ENCODE measurements around the gene CFAP97D1. TPM values are rescaled to one million over a fixed set of nuclear protein-coding genes. Genes with fewer than 3 reads are reported as not detected.
A peak's percentile ranks its signal among the peaks of the same experiment; 100 is the strongest.

CFAP97D1 gene
- total RNA-seq (not detected), total RNA-seq (0 to 0.14 (median 0) reads per million in 29 experiments)
- 0.07 TPM for total RNA-seq (2013)

GRCh38 chr17:43780135-43780534, at the start of gene CFAP97D1:
Gene CFAP97D1 (plus strand): TSS chr17:43780435. CDS start chr17:43780463, 28 bp downstream.
- H3K9me3 ChIP-seq, result no peaks in the 10 kb centered on the region
- DNase-seq, result no peak
- Mint-ChIP-seq H3K36me3 (no peaks in the 10 kb centered on the region), H3K4me1 (peaks cover 0 to 14% (median 9%) of the 10 kb centered on the region in 3 donors), H3K4me3 (peak within 1 kb of the TSS; percentile 71 to 79 (median 77)), H3K27ac (peak within 1 kb of the TSS in 1 of 2 donors; percentile 52), H3K27me3 (peaks cover 26 to 39% of the 10 kb centered on the region in 2 donors), H3K9me3 (no peaks in the 10 kb centered on the region)
- peak within 1 kb of the TSS; percentile 67 to 76 for H3K4me3 ChIP-seq (ENCODE audit: control insufficient read depth in 1 of 2, extremely low read depth in 1 of 2, low read length in 1 of 2)
- no peaks in the 10 kb centered on the region for H3K36me3 ChIP-seq (ENCODE audit: control insufficient read depth in 2 of 2, extremely low read depth in 1 of 2, insufficient read depth in 1 of 2, low read length in 1 of 2)
- no peak within 1 kb of the TSS for H3K27ac ChIP-seq (ENCODE audit: low read length)
- 41% methylated on average over 5 of the region's 7 CpGs for WGBS (ENCODE audit: insufficient coverage)
- POLR2A ChIA-PET, result no interaction called here
- H3K27me3 ChIP-seq (replicated peaks in 1 of 2; ENCODE audit: control insufficient read depth in 2 of 2, extremely low read depth in 1 of 2, insufficient read depth in 2 of 2, low read length in 1 of 2), result peaks cover 0 to 26% of the 10 kb centered on the region in 2 experiments
- no peak for ATAC-seq (replicated peaks in 1 of 4)
- peaks cover 3 to 14% of the 10 kb centered on the region in 2 experiments for H3K4me1 ChIP-seq (ENCODE audit: control insufficient read depth in 1 of 2, extremely low read depth in 1 of 2, insufficient read depth in 2 of 2, low read length in 2 of 2)
- CTCF ChIA-PET, result interaction anchor here in 1 of 2 donors (0.7 kb wide), 1 partner anchor 72 kb away, joined by 4 read pairs; no protein-coding TSS in a partner anchor

GRCh38 chr17:43732958-43733357, 47.3 kb upstream of the CFAP97D1 start:
- no peak for ATAC-seq (replicated peaks in 1 of 4)
- Mint-ChIP-seq H3K4me1 (no peaks in the 10 kb centered on the region), H3K27me3 (peaks cover 0 to 4% of the 10 kb centered on the region in 2 donors), H3K4me3 (no peak overlapping the region), H3K9me3 (peaks cover 0 to 5% (median 4%) of the 10 kb centered on the region in 3 donors), H3K27ac (no peak overlapping the region), H3K36me3 (no peaks in the 10 kb centered on the region)
- Histone ChIP-seq H3K4me3 (ENCODE audit: control insufficient read depth in 1 of 2, extremely low read depth in 1 of 2, low read length in 1 of 2) (no peak overlapping the region), H3K4me1 (ENCODE audit: control insufficient read depth in 1 of 2, extremely low read depth in 1 of 2, insufficient read depth in 2 of 2, low read length in 2 of 2) (no peaks in the 10 kb centered on the region), H3K9me3 (no peaks in the 10 kb centered on the region), H3K36me3 (ENCODE audit: control insufficient read depth in 2 of 2, extremely low read depth in 1 of 2, insufficient read depth in 1 of 2, low read length in 1 of 2) (no peaks in the 10 kb centered on the region), H3K27ac (ENCODE audit: low read length) (no peak overlapping the region), H3K27me3 (replicated peaks in 1 of 2; ENCODE audit: control insufficient read depth in 2 of 2, extremely low read depth in 1 of 2, insufficient read depth in 2 of 2, low read length in 1 of 2) (peaks cover 0 to 6% of the 10 kb centered on the region in 2 experiments)
- DNase-seq, result no peak
- POLR2A ChIA-PET, result no interaction called here
- WGBS (ENCODE audit: insufficient coverage), result 100% methylated on average over 1 of the region's 2 CpGs
- CTCF ChIA-PET, result interaction anchor here in 1 of 2 donors (0.5 kb wide), 1 partner anchor 33 kb away, joined by 4 read pairs; no protein-coding TSS in a partner anchor

- H3K9me3 Mint-ChIP-seq, result peaks cover 0 to 5% (median 4%) of the 10 kb centered on the region in 3 donors
- H3K4me1 ChIP-seq (ENCODE audit: control insufficient read depth in 1 of 2, extremely low read depth in 1 of 2, insufficient read depth in 2 of 2, low read length in 2 of 2), result no peaks in the 10 kb centered on the region
- no peak overlapping the region for H3K27ac Mint-ChIP-seq
- POLR2A ChIA-PET, result no interaction called here
- DNase-seq, result no peak
- CTCF ChIA-PET, result interaction anchor here in 1 of 2 donors (1.0 kb wide), 1 partner anchor 182 kb away, joined by 3 read pairs; no protein-coding TSS in a partner anchor
- H3K36me3 ChIP-seq (ENCODE audit: control insufficient read depth in 2 of 2, extremely low read depth in 1 of 2, insufficient read depth in 1 of 2, low read length in 1 of 2), result no peaks in the 10 kb centered on the region
- no peak for ATAC-seq (replicated peaks in 1 of 4)
- WGBS (ENCODE audit: insufficient coverage), result 78% methylated on average over 1 of the region's 1 CpG
- no peaks in the 10 kb centered on the region for H3K9me3 ChIP-seq
- peaks cover 0 to 7% of the 10 kb centered on the region in 2 experiments for H3K27me3 ChIP-seq (replicated peaks in 1 of 2; ENCODE audit: control insufficient read depth in 2 of 2, extremely low read depth in 1 of 2, insufficient read depth in 2 of 2, low read length in 1 of 2)
- H3K27ac ChIP-seq (ENCODE audit: low read length), result no peak overlapping the region
- H3K4me1 Mint-ChIP-seq, result no peaks in the 10 kb centered on the region
- H3K36me3 Mint-ChIP-seq, result no peaks in the 10 kb centered on the region
- H3K4me3 Mint-ChIP-seq, result no peak overlapping the region
- no peak overlapping the region for H3K4me3 ChIP-seq (ENCODE audit: control insufficient read depth in 1 of 2, extremely low read depth in 1 of 2, low read length in 1 of 2)
- peaks cover 0 to 10% of the 10 kb centered on the region in 2 donors for H3K27me3 Mint-ChIP-seq
These were observed 46.3 kb upstream of the CFAP97D1 start for GRCh38 chr17:43733956-43734355.

GRCh38 chr17:43734376-43734775, 45.9 kb upstream of the CFAP97D1 start:
- H3K4me3 ChIP-seq (ENCODE audit: control insufficient read depth in 1 of 2, extremely low read depth in 1 of 2, low read length in 1 of 2), result no peak overlapping the region
- peaks cover 0 to 9% of the 10 kb centered on the region in 2 experiments for H3K27me3 ChIP-seq (replicated peaks in 1 of 2; ENCODE audit: control insufficient read depth in 2 of 2, extremely low read depth in 1 of 2, insufficient read depth in 2 of 2, low read length in 1 of 2)
- H3K36me3 ChIP-seq (ENCODE audit: control insufficient read depth in 2 of 2, extremely low read depth in 1 of 2, insufficient read depth in 1 of 2, low read length in 1 of 2), result no peaks in the 10 kb centered on the region
- POLR2A ChIA-PET, result no interaction called here
- no peak overlapping the region for H3K27ac ChIP-seq (ENCODE audit: low read length)
- H3K27ac Mint-ChIP-seq, result no peak overlapping the region
- 72% methylated on average over 4 of the region's 5 CpGs for WGBS (ENCODE audit: insufficient coverage)
- ATAC-seq (replicated peaks in 1 of 4), result no peak
- no peak for DNase-seq
- no peak overlapping the region for H3K4me3 Mint-ChIP-seq
- peaks cover 4 to 13% of the 10 kb centered on the region in 2 donors for H3K27me3 Mint-ChIP-seq
- no peaks in the 10 kb centered on the region for H3K4me1 Mint-ChIP-seq
- no peaks in the 10 kb centered on the region for H3K9me3 ChIP-seq
- peaks cover 0 to 5% (median 4%) of the 10 kb centered on the region in 3 donors for H3K9me3 Mint-ChIP-seq
- H3K4me1 ChIP-seq (ENCODE audit: control insufficient read depth in 1 of 2, extremely low read depth in 1 of 2, insufficient read depth in 2 of 2, low read length in 2 of 2), result no peaks in the 10 kb centered on the region
- CTCF ChIA-PET, result interaction anchor here in 1 of 2 donors (1.0 kb wide), 1 partner anchor 183 kb away, joined by 3 read pairs; no protein-coding TSS in a partner anchor
- no peaks in the 10 kb centered on the region for H3K36me3 Mint-ChIP-seq

- peaks cover 0 to 5% (median 4%) of the 10 kb centered on the region in 3 donors for H3K9me3 Mint-ChIP-seq
- ATAC-seq (replicated peaks in 1 of 4), result no peak
- no peaks in the 10 kb centered on the region for H3K9me3 ChIP-seq
- no peaks in the 10 kb centered on the region for H3K36me3 Mint-ChIP-seq
- H3K4me3 Mint-ChIP-seq, result no peak overlapping the region
- H3K4me1 Mint-ChIP-seq, result no peaks in the 10 kb centered on the region
- H3K27me3 ChIP-seq (replicated peaks in 1 of 2; ENCODE audit: control insufficient read depth in 2 of 2, extremely low read depth in 1 of 2, insufficient read depth in 2 of 2, low read length in 1 of 2), result peaks cover 0 to 13% of the 10 kb centered on the region in 2 experiments
- peaks cover 10 to 23% of the 10 kb centered on the region in 2 donors for H3K27me3 Mint-ChIP-seq
- no peaks in the 10 kb centered on the region for H3K4me1 ChIP-seq (ENCODE audit: control insufficient read depth in 1 of 2, extremely low read depth in 1 of 2, insufficient read depth in 2 of 2, low read length in 2 of 2)
- H3K4me3 ChIP-seq (ENCODE audit: control insufficient read depth in 1 of 2, extremely low read depth in 1 of 2, low read length in 1 of 2), result no peak overlapping the region
- POLR2A ChIA-PET, result no interaction called here
- CTCF ChIA-PET, result no interaction called here
- no peak overlapping the region for H3K27ac ChIP-seq (ENCODE audit: low read length)
- H3K36me3 ChIP-seq (ENCODE audit: control insufficient read depth in 2 of 2, extremely low read depth in 1 of 2, insufficient read depth in 1 of 2, low read length in 1 of 2), result no peaks in the 10 kb centered on the region
- H3K27ac Mint-ChIP-seq, result no peak overlapping the region
- WGBS (ENCODE audit: insufficient coverage), result no CpG with 5 or more reads among the region's 2 CpGs
- DNase-seq, result no peak
These were observed 43.8 kb upstream of the CFAP97D1 start for GRCh38 chr17:43736389-43736788.

- WGBS (ENCODE audit: insufficient coverage), result 90% methylated on average over 2 of the region's 2 CpGs
- Histone ChIP-seq H3K36me3 (ENCODE audit: control insufficient read depth in 2 of 2, extremely low read depth in 1 of 2, insufficient read depth in 1 of 2, low read length in 1 of 2) (no peaks in the 10 kb centered on the region), H3K4me1 (ENCODE audit: control insufficient read depth in 1 of 2, extremely low read depth in 1 of 2, insufficient read depth in 2 of 2, low read length in 2 of 2) (no peaks in the 10 kb centered on the region), H3K27me3 (replicated peaks in 1 of 2; ENCODE audit: control insufficient read depth in 2 of 2, extremely low read depth in 1 of 2, insufficient read depth in 2 of 2, low read length in 1 of 2) (peaks cover 0 to 26% of the 10 kb centered on the region in 2 experiments), H3K4me3 (ENCODE audit: control insufficient read depth in 1 of 2, extremely low read depth in 1 of 2, low read length in 1 of 2) (no peak overlapping the region), H3K27ac (ENCODE audit: low read length) (no peak overlapping the region), H3K9me3 (no peaks in the 10 kb centered on the region)
- no peak for DNase-seq
- Mint-ChIP-seq H3K4me3 (no peak overlapping the region), H3K27me3 (peaks cover 11 to 29% of the 10 kb centered on the region in 2 donors), H3K9me3 (peaks cover 0 to 5% (median 4%) of the 10 kb centered on the region in 3 donors), H3K36me3 (no peaks in the 10 kb centered on the region), H3K27ac (no peak overlapping the region), H3K4me1 (no peaks in the 10 kb centered on the region)
- CTCF ChIA-PET, result no interaction called here
- ATAC-seq (replicated peaks in 1 of 4), result no peak
- POLR2A ChIA-PET, result interaction anchor here in 1 of 2 donors (0.6 kb wide), 1 partner anchor 109 kb away, joined by 3 read pairs; no protein-coding TSS in a partner anchor
These were observed 42.5 kb upstream of the CFAP97D1 start for GRCh38 chr17:43737722-43738121.
